NCI-H460 (cell line): ENCODE measurements around the gene UNC45B. TPM values are rescaled to one million over a fixed set of nuclear protein-coding genes. Genes with fewer than 3 reads are reported as not detected.
"Not testable (repeated sequence)": the region's sequence is repeated elsewhere in the genome, so short reads cannot be mapped to it uniquely, and the experiment has no call there.

ENCODE experiments used
- DNase-seq: peaks from one replicate; pipeline ENCODE4 v3.0.0-alpha.2; 2016; ENCODE audit warnings: low read depth; ENCODE audit errors: extremely low read depth
- total RNA-seq: library from RNA; depleted of rRNA; stranded (reverse); fragments of >200 nt; shearing (Covaris generic); gene quantifications from 2 replicates; pipeline ENCODE4 v1.2.3, GENCODE V29; 2014; rRNA removed

Gene UNC45B
- total RNA-seq, 1 experiment from 2014 or later = 0.02 TPM

- no peak for DNase-seq
These were observed 65.1 kb downstream of the UNC45B start for GRCh38 chr17:35212668-35213067.

DNA sequence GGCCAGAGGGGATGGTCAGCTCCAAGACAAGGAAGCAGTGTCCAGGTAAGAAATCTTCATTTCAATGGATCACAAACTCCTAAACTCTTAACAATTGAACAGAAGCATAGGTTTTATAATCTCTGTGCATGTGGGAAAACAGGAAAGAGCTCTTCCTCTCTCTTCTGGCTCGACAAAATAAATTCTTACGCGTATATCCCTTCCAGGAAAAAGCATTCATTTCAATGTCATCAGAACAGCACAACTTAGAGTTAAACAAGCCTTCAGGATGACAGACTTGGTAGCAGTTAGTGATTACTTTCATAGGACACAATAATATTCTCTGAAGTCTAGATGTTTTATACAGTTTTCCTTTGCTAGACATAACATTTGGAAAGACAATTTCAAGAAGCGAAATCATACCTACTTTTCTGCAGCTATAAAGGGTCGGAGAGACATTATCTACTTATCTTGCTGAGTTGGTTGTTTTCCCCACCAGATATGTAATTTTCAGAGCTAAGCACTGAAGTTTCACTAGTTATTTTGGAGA, 65.9 kb downstream of the UNC45B start:
- DNase-seq = no peak

- DNase-seq = no peak
These were observed 66.6 kb downstream of the UNC45B start for GRCh38 chr17:35214192-35214591.

DNA sequence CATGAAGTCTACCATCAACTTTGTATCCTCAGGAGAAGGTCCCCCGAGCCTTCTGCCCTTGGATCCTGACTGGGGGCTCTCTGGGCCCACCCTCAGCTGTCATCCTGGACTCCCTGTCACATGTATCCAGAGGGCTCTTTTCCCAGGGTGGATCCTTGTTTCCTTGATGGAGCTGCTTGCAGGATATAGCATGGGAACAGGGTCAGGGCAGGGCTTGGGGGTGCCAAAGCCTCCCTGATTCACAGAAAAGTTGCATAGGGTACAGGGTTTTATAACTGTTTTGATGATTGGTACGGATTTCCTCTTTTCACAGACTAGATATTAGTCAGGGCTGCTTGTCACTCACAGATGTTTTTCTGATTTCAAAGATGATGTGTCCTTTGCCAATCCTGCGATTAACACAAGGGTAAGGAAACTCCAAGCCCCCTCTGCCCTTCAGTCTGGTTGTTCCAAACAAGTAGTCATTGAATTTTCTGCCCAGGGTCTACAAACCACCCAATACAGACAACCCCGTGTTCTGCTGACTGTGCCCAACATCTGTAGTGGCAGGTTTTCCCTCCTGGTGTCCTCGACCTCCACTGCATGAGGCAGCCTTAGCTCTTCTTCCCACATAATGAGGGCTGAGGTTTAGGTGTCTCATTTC, 67.1 kb downstream of the UNC45B start:
- no peak for DNase-seq

DNA sequence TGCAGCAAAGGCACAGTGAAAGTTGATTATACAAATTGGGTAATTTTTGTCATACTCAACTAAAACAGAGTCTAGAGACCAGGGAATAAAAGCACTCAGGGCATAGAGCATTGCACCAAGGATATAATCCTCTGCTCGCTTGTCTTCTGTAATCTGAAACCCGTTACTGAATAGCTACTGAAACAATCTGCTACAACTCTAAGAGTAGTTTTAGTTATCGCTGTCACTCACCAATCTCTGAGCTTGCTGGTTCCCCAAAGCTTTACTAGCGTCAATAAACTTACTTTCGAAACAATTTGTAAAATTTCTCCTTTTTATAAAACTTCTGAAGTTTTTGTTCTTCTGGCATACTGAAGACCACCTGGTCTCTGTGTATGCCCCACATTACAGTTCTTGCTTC, 69.5 kb downstream of the UNC45B start:
- no peak for DNase-seq

GRCh38 chr17:35218915-35219314, 71.3 kb downstream of the UNC45B start:
- DNase-seq = no peak

GRCh38 chr17:35222452-35222851, 74.8 kb downstream of the UNC45B start:
- no peak for DNase-seq

DNA sequence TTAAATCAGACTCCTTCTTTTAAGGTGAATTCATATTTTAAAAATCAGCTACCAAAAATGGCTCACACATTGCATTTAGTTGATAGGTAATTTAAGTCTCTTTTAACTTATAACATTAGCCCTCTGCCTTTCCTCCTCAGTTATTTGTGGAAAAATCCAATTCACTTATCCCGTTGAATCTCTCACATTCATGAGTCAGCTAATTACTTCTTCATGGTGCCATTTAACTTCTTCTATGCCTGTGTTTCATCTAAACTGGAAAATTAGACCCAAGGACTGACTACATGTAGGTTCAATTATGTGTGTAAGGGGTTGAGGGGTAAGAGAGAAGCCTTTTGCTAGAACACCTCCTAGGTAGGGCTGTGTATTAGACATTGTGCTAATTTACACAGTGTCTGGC, 76.8 kb downstream of the UNC45B start:
- no peak for DNase-seq

DNA sequence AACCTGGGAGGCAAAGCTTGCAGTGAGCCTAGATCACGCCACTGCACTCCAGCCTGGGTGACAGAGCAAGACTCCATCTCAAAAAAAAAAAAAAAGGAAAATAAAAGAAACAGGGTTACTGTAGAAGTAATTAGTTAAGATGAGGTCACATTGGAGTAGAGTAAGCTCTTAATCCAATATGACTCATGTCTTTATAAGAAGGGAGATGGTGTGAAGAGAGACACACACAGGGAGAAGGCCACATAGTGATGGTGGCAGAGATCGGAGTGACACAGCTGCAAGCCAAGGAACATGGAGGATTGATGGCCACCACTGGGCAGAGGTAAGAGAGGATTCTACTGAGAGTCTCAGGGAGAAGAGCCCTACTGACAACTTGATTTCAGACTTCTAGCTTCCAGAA, 79.9 kb downstream of the UNC45B start:
- DNase-seq = no peak

- no peak for DNase-seq
These were observed 82.0 kb downstream of the UNC45B start for GRCh38 chr17:35229638-35230037.

- not testable (repeated sequence) for DNase-seq
These were observed 86.7 kb downstream of the UNC45B start for GRCh38 chr17:35234315-35234714.

DNA sequence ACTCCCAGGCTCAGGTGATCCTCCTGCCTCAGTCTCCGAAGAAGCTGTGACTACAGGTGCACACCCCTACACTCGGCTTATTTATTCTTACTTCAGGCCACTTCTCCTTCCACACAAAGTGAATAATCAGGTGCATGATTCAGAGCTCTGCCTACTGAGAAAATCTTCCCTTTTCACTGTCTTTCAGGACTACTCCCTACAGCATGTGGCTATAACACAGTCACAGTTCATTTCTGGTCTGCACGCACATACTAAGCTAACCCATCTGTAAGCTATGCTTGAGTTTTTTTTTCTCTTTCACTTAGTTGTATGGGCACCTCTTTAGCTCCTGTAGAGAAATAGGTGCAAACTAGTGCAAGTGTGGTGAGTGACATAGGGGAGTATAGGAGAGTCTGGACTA, 87.7 kb downstream of the UNC45B start:
- no peak for DNase-seq

DNA sequence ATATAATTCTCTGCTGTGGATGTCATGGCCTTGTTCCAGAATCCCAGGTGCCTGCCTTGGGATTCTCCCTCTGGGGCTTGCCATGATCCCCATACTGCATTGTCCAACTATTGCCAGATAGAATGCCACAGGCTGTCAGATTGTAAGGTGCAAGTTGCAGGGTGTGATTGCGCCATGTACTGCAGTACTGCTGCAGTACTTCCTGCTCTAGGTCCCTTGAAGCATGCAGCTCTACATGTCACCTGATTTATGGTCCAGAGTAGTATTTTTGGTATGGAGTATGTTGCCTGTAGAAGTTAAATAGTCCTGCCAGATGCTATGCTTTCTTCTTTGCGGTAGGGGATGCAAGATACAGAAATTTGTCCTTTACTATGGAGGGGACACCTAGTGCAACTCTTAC, 88.3 kb downstream of the UNC45B start:
- no peak for DNase-seq

GRCh38 chr17:35236821-35237220, 89.2 kb downstream of the UNC45B start:
- no peak for DNase-seq

DNA sequence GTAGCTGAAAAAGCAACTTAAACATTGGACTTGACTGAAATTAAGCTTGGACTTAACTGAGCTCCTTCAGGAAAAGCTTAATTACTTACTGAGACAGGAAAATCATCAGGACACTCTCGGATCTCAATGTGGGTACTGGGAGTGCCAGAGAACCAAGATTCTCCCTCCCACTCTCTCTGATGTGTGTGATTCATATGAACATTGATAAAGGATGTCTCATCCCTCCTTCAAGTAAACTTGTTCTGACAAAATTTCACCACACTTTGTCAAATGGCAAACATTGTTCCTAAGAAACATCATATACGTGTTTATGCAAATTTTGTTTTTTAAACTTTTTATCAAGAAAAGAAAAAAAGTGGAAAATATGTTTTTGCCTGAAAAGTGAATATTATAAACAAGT, 91.2 kb downstream of the UNC45B start:
- DNase-seq = no peak

Other genes starting within 250 kb of the UNC45B start
- gene CCT6B, start 186.4 kb upstream of the UNC45B start, total RNA-seq = 0.52 and 0.94 TPM in 2 replicates
- 15.6 and 20.2 TPM in 2 replicates for gene ZNF830, start 186.3 kb upstream of the UNC45B start, total RNA-seq
- 52.2 and 67.1 TPM in 2 replicates for gene LIG3, start 167.3 kb upstream of the UNC45B start, total RNA-seq
- 26.2 and 26.4 TPM in 2 replicates for gene RFFL, start 84.1 kb upstream of the UNC45B start, total RNA-seq
- gene RAD51D, start 28.0 kb upstream of the UNC45B start, total RNA-seq = 9.9 and 10.6 TPM in 2 replicates
- gene FNDC8, start 26.2 kb upstream of the UNC45B start, total RNA-seq = not detected in 2 replicates
- gene NLE1, start 5.5 kb upstream of the UNC45B start, total RNA-seq = 26.4 and 27.0 TPM in 2 replicates
- gene SLC35G3, start 46.6 kb downstream of the UNC45B start, total RNA-seq = not detected in 2 replicates
- 57.6 and 68.5 TPM in 2 replicates for gene SLFN5, start 95.3 kb downstream of the UNC45B start, total RNA-seq
- 25.7 and 28.5 TPM in 2 replicates for gene SLFN11, start 225.8 kb downstream of the UNC45B start, total RNA-seq